Fibroblast of skin of left quadriceps (primary cell): ENCODE measurements around the gene PATE1.

Source experiments
- DNase-seq, 2 experiments: peaks; one replicate each; pipeline ENCODE4 v3.0.0-alpha.2; 2013; ENCODE audit warnings: low read depth in 2 of 2

The PATE1 gene

GRCh38 chr11:125790825-125791224, 44.7 kb downstream of the PATE1 start:
- DNase-seq = no peak

- no peak for DNase-seq
These were observed 51.6 kb downstream of the PATE1 start for GRCh38 chr11:125797641-125798040.
